Ureter (tissue), 1 donor: Measurements from ENCODE around the gene IRAK1. TPM values are rescaled to one million over a fixed set of nuclear protein-coding genes. Genes with fewer than 3 reads are reported as not detected.

Experiments
- DNase-seq: peaks from one replicate; pipeline ENCODE4 v3.0.0-alpha.2; 2020; ENCODE audit warnings: low spot score
- total RNA-seq: library from RNA; stranded (reverse); gene quantifications from one replicate; pipeline ENCODE4 v1.2.4, GENCODE V29; 2023
- donor health status: DM: yes; HTN: yes; CAD: no.

IRAK1 gene
- total RNA-seq, 1 donor from 2014 or later, result 103 TPM

DNA sequence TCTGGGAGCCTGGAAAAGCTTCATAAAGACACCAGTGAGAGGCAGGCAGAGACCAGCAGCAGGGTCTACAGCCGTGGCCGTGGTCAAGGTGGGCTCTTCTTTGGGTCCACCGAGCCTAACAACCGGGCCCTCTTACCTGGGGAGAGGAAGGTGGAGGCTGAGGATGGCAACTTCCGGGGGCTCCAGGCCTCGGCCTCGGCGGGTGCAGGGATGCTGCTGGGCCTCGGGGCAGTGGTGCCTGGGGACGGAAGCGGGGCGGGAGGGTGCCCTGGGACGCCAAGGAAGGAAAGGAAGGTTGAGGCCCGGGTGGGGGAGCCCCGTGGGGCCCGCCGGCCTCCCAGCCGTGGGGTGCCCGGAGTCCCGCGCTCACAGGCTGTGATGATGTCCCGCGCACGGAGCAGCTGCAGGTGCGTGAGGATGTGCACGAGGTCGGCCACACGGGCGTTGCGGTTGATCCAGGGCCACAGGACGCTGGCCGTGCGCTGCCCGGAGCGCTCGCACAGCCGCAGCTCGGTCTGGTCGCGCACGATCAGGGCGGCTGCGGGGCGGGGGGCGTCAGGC lies 561 bp downstream of the IRAK1 start:
- no peak for DNase-seq

DNA sequence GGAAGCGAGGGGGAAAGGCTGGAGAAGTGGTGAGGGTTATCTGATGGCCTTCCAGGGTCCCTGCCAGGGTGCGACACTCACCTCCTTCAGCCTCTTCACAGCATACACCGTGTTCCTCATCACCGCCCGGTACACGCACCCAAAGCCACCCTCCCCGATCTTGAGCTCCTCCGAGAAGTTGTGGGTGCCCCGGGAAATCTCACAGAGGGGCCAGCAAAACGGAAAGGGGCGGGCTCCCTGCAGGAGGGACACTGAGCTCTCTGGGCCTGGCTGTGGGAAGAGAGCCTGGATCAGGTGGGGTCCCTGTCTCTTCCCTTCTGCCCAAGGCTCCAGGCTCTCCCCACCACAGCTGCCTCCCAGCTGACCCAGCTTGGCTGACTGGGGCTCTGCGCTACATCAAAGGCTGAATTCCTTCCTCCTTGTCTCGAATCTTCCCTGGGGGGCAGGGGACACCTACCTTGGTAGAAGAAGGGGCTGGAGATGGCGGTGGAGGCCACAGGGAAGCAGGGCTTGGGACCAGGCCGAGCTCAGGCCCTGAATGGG lies 1.1 kb downstream of the IRAK1 start:
- no peak for DNase-seq

DNA sequence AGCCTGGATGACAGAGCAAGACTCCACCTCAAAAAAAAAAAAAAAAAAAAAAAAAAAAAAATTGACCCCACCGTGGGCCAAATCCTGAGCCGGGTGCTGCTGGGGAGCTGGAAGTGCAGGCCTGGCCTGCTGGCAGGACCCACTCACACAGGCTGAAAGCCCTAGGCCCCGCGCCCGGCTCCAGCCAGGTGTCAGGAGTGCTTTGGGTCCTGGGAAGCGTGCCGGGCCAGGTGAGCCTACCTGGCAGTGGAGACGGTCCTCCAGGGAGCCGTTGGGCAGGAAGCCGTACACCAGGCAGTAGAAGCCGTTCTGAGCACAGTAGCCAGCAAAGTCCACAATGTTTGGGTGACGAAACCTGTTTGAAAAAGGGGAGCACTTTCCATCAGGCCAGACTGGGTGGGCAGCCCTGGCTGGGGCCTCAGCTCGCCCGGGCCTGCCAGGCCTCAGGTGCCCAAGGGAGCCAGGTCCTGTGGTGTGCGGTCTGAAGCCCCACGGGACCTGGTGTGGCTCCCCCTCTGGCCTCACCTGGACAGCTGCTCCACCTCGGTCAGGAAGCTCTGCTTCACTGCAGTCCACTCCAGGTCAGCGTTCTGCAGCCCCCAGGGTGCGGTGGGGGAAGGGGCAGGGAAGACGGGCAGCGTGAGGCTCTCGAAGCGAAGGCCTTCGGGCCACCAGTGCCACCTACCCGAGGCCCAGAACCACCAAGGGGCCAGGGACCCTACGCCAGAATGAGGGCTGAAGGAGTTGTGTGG lies 1.8 kb downstream of the IRAK1 start:
- DNase-seq, result no peak

DNA sequence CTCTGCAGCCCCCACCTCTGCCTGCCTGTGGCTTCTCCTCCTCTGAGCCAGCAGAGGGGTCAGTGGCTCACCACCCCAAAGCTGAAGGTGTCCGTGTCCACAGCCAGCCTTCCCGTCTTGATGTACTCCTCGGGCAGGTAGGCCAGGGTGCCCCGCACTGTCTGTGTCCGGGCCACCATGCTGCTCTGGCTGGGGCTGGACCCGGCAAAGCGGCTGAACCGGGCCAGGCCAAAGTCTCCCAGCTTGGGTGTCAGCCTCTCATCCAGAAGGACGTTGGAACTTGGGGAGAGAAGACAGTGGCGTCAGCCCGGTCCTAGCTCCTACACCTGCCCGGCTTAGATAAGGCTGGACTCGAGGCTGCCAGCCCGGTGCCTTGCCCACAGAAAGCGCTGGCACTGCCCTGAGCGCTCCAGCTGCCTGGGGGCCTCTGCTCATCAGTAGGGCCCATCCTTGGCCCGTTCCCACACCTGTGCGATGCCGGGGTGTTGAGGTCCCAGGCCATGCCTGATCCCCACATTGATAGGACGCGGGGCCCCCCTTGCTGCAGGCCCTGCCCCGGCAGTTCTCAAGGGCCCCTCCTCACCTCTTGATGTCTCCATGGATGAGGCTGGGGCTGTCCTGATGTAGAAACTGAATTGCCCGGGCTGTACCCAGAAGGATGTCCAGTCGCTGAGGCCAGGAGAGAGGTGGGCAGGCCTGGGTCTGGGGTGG lies 3.2 kb downstream of the IRAK1 start:
- DNase-seq, result no peak

DNA sequence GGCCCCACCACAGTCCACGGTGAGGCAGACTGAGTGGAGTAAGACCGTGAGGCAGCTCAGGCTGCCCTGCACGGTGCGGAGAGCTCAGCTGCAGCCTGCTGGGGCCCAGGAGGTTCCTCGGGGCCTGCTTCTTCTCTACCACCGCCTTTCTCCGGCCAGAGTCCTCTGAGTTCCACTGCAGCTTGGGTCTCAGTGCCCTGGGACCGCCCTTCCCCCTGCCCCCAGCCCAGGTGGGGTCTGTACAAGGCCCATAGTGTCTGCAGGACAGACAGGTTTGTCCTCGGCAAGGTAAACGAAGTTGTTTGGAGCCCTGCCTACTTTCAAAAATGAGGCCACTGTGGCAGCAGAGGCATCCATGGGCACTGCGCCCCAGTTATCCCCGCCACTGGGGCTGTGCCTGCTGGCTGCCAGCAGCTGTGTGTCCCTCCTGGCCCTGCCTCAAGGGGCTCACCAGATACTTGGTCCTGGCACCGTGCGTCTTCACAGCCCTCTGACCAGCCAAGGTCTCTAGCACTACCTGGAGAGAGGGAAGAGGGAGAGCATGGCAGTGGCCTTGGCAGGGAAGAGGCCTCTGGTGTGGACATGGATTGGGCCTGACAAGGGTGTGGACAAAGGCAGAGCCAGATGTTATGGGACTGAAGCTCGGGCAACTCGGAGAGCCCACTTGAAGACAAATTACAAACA lies 4.0 kb downstream of the IRAK1 start:
- no peak for DNase-seq

DNA sequence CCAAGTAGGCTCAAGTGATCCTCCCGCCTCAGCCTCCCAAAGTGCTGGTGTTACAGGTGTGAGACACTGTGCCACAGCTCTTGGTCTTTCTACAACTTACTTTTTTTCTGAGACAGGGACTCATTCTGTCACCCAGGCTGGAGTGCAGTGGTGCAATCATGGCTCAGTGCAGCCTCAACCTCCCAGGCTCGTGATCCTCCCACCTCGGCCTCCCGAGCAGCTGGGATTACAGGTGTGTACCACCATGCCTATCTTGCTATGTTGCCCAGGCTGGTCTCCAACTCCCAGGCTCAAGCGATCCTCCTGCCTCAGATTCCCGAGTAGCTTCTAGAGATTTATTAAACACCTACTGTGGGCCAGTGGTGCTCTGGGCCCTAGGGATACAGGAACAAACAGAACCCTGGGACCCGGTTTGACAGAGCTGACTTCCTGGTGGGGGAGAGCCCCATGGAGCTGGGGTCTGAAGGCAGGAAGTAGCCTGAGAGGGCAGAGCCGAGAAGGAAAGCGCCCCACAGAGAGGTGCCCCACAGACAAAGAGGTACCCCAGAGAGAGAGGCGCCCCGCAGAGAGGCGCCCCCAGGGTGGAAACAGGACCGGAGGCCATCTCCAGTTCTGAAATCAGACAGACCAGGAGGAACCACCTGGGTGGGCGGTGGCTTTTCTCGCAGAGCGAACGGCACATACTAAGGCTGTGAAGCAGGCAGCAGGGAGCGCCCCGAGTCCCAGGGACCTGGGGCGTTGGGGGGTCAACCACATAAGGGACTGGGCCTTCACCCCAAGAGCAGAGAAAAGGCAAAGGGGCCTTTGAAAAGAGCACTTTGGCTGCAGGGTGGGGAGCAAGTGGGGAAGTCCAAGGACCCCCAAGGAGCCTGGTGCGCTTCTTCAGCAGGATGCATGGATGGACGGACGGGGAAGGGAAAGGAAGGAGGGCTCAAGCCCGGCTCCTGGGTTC lies 5.0 kb downstream of the IRAK1 start:
- no peak for DNase-seq

DNA sequence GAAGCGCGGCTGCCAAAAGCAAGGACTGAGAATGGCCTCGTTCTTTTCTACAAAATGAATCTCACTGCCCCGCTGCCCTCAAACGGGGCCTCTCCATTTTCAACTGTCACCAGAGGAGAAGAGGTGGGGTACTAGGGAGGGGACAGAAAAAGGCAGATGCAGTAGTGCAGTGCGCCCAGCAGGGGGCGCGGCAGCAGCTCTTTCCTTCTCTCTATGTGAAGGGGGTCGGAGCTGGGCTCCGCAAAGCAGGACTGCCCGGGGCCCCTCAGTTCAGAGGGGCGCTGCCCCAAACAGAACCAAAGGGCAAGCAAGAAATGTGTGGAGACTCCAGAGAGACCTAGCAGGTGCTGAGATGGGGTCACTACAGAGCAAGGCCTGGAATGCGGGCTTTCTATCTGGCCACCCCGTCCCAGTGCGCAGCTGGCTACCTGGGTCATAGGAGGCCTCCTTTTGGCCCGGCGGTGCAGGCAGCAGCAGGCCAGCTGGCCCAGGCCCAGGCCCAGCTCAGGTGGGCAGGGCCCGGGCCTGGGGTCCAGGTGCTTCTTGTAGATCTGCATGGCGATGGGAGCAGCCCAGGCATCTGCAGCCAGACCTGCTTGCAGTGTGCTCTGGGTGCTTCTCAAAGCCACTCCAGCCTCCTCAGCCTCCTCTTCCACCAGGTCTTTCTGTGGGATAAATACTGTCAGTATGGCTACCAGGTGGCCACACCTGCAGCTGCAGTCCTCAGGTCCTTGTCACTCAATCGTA lies 5.9 kb downstream of the IRAK1 start:
- no peak for DNase-seq

DNA sequence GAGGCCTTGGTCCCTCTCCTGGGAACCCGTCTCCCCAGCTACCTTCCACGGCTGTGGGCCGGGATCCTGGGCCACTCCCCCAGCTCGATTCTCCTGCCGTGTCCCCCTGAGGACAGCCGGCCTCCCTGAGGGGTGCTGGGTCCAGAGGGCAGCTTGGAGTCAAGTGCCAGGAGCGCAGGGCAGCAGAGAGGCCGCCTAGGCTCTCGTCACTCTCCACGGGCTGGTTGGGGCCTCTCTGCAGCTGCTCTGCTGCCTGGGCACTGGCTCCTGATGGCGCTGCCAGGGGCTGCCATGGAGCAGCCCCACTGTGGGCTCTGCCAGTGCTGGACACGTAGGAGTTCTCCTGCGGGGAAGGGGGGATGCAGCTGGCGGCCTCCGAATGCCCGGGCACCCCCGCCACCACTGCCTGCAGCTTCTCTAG lies 6.7 kb downstream of the IRAK1 start:
- DNase-seq, result no peak

DNA sequence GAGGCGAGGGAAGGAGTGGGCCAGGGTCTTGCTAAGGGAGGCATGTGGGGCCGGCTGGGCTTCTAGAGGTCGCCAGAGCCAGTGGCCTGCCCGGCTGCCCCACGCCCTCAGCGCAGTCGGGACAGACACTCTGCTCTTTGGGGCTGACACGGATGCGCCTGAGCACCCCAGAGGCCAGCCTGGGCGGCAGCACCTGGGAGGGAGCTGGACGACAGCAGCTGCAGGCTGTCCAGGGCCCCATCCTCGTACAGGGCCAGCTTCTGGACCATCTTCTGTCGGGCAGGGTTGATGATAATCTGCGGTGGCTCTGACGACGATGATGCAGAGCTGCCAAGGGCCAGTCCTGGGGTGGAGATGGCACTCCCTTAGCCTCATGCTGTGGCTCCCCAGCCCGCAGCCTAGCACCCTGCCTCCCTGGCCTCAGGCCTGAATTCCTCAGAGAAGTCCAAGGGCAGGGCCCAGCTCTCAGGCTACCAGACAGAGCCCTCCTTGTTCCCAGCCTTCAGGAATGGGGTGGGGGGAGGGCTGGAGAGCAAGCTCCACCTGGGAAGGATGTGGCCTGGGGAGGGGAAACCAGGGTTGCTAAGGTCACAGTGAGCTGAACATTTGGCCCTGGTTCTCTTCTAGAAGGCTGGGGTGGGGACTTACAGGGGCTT lies 7.2 kb downstream of the IRAK1 start:
- DNase-seq, result no peak

DNA sequence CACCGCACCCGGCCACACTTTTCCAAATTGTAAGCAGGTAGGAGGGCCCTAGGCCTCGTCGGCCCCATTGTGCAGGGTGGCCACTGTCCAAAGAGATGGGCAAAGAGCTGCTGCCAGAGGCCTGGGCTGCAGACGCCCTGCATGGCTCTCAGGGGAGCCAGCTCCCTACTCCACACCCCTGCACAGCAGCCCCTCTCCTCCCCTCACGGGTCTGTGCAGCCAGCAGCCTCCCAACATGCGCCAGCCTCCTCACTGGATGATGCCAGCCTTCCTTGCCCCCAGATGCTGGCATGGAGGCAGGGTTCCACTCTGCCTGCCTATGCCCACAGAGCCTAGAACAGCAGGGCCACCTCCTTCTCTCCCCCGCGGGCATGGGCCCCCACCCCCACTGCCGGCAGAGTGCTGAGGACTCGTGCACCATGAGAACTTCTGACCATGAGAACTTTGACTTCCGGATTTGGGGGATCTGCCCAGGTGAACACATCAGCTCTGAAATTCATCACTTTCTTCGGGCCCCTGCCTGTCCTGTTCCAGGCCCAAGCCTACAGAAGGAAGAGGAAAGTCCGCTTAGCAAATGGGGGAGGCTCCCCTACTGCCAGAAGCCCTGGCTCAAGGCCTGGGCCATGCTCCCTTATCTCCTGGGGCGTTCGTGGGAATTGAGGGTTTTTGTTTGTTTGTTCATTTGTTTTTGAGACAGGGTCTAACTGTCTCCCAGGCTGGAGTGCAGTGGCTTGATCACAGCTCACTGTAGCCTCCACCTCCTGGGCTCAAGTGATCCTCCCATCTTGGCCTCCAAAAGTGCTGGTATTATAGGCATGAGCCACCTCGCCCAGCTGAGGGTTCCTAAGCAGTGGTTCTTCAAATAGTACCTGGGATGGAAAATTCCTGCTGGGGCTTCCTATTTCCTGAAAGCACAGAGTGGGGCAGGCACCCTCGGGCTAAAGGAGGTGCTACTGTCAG lies 8.0 kb downstream of the IRAK1 start:
- DNase-seq, result no peak

DNA sequence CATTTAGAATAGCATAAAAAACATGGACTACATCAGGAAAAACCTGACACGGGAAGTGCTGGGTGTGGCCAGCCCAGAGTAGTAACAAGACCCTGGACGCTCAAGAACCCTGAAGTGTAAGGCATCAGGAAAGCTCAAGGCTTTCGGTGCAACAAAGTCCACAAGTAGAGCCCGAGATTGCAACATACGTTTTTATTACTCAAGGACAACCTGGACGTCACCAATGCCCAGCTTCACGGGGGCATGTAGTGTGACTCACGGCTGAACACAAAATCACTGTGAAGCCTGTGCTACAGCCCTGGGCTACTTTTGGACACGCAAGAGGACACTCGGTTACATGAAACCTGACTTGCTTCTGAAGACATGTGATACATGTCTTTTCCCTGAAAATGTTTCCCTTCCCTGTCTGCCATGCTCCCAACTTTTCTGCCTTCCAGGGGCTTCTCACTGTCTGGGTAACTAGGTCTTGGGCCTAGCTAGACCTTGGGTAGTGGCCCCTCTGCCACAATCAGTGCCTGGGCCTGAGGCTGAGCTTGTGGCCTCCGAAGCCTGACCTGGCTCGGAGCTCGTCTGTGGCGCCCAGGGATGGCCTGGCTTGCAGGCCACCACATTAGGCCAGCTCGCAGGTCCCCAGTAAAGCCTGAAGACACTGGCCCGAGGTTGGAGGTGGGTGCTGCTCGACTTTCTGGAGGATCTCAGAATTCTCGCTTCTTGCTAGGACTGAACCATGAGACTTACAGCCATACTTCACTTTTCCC lies 9.2 kb downstream of the IRAK1 start:
- DNase-seq, result no peak

DNA sequence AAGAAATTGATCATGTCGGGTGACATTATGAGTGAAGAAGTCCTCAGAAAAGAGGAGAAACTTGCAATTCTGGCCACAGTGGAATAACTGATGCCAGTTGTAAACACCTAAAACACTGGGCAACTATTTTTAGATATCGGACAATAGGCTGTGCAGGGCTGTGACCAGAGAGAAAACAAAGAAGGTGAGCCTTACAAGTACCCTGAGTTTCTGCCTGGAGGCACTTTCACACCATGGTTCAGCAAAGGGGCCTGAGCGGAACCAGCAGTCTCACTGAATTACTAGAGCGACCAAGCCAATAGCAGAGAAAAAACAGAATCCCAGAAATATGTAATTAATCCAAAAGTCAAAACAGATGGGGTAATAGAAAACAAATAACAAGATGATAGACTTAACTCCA lies 11.2 kb downstream of the IRAK1 start:
- DNase-seq, result no peak

DNA sequence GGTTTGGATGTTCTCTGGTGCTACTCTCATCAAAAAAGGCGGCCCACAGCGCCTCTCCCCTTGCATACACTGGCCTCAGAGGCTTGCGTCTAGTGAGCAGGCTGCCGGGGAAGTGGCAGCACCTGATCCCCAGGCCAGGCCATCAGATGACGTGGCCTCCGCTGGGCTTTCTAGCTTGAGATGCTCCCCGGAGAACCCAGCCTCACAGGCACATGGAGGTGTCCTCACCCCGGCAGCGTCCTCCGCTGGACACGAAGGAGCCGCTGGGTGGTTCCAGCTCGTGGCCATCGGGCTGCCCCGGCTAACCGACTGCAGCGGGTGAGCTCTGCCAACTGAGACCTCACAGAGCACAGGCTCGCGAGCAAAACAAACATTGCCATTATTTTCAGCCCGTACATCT lies 12.8 kb downstream of the IRAK1 start:
- no peak for DNase-seq

DNA sequence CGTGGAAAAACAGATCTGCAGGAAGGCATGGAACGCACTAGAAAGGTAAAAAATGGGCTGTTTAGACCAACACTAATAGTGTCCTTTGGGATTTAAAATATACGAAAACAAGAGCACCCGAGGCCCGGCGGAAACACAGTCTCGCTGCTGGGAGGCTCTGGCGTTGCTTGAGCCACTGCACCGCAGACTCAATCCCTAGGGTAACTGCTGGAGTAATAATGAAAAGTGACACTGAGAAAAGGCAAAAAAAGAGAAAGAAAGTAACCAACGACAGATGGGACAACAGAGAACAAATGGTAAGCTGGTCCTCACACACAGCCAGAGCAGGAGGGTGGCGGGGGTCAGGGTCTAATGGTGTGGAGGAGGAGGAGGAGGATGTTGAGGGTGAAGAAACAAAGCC lies 15.4 kb downstream of the IRAK1 start:
- no peak for DNase-seq

DNA sequence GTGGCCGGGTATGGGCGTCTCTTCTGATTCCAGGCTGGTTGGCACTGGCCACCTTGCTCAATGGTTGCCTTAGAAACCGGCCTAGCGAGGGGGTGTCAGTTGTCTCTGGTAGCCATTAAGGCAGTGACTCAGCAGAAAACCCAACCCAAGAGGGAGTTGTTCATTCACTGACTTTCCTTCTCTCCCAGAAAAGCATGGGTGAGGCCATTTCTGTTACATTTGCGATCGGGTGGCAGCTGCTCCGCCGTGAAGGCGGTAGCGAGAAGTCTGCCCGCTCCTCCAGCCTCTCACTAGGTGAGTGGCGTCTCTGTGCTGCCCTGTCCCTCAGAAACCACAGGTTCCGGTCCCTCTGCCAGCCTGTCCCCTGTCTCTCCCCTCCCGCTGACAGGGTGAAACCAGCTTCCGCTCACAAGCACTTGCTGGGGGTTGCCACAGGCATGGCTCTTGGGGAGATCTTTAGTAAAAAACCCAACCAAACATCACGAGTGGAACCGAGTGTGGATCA lies 17.4 kb downstream of the IRAK1 start:
- no peak for DNase-seq

DNA sequence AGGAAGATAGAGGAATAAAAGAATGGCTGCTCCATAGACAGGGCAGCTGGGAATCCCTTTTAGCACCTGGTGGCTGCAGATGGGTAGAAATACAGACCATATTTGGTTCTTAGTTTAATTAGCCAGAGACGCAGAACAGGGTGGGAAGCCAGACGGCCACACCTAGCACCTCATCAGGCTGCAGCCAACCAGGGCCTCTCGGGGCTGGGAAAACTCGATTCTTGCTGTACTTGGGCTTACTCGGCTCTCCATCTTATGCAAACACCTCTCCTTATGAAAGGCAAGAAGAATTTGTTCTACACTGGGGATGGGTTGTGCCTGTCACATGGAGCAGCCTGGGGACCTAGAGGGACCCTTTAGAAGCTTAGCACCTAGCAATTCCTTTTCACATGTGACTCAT lies 19.7 kb downstream of the IRAK1 start:
- DNase-seq, result no peak

DNA sequence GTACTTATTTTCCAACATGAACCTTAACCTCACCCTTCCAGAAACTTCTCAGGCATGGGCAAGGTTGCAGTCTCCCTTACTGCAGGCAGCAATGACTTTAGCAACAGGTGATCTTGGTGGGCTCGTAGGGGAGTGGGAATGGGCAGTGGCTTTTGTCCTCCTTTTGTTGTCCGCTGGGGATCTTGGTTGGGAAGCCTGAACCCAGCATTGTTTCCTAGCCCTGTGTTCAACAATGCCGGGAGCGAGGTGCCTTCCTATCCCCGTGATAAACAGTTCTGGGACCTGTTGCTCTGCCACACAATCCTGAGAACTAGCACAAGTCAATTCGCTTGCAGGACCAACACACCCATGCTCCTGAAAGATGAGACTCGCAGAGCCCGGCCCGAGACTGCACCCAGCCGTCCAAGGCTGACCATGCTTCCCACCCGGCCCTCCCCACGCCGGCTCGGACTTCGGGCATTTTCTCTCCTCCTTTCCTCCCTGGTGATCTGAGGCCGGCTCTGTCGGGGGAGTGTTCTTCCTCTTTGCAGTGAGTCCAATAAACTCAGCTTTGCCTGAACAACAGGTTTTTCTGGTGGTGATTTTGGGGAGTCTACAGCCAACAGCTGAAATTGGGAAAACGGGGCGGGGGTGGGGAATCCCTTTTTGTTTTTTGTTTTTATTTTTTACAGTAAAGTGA lies 20.2 kb downstream of the IRAK1 start:
- no peak for DNase-seq
